ENCODE results near the gene CASP8AP2.

DNA sequence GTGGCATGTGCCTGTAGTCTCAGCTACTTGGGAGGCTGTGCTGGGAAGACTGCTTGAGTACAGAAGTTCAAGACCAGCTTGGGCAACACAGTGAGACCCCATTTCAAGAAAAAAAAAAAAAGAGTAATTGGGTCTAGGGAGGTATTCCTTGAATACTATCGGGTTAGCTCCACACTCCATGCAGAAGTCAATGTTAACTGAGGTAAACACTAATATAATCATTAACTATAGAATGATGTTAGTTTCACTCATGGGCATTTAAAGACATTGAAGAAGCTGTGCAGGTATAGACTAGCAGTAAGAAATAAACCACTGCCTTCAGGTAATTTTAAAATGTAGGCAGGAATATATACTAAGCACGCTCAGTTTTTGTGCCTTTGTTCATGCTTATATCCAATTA lies 42.7 kb upstream of the CASP8AP2 start:
- TF ChIP-seq, protein P1, sequence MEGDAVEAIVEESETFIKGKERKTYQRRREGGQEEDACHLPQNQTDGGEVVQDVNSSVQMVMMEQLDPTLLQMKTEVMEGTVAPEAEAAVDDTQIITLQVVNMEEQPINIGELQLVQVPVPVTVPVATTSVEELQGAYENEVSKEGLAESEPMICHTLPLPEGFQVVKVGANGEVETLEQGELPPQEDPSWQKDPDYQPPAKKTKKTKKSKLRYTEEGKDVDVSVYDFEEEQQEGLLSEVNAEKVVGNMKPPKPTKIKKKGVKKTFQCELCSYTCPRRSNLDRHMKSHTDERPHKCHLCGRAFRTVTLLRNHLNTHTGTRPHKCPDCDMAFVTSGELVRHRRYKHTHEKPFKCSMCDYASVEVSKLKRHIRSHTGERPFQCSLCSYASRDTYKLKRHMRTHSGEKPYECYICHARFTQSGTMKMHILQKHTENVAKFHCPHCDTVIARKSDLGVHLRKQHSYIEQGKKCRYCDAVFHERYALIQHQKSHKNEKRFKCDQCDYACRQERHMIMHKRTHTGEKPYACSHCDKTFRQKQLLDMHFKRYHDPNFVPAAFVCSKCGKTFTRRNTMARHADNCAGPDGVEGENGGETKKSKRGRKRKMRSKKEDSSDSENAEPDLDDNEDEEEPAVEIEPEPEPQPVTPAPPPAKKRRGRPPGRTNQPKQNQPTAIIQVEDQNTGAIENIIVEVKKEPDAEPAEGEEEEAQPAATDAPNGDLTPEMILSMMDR (IDR thresholded peaks at IDR 0.05) = no peak
- no peak for TF ChIP-seq ZFX (IDR thresholded peaks at IDR 0.05; ENCODE audit: borderline replicate concordance)
